NCI-H2171 (cell line): Measurements from ENCODE around the gene SEC61A2.
"Not testable (repeated sequence)": the region's sequence is repeated elsewhere in the genome, so short reads cannot be mapped to it uniquely, and the experiment has no call there.

Source experiments
- DNase-seq: peaks from one replicate; lab custom pipeline; 2025; lab: John Stamatoyannopoulos, UW

The SEC61A2 gene

GRCh38 chr10:12160664-12161063 lies 31.2 kb downstream of the SEC61A2 start:
- DNase-seq = no peak

GRCh38 chr10:12162927-12163326 lies 33.5 kb downstream of the SEC61A2 start:
- no peak for DNase-seq

- DNase-seq = no peak
Observed at GRCh38 chr10:12164085-12164484, 34.6 kb downstream of the SEC61A2 start.

GRCh38 chr10:12165036-12165435 lies 35.6 kb downstream of the SEC61A2 start:
- DNase-seq = no peak

GRCh38 chr10:12165999-12166775 lies 36.7 kb downstream of the SEC61A2 start:
- DNase-seq = no peak

- DNase-seq = not testable (repeated sequence)
Observed at GRCh38 chr10:12171512-12171911, 42.0 kb downstream of the SEC61A2 start.

- DNase-seq = no peak
Observed at GRCh38 chr10:12177642-12178041, 48.2 kb downstream of the SEC61A2 start.

- DNase-seq = no peak
Observed at GRCh38 chr10:12179606-12180170, 50.2 kb downstream of the SEC61A2 start.

- DNase-seq = no peak
Observed at GRCh38 chr10:12180221-12180974, 50.9 kb downstream of the SEC61A2 start.

GRCh38 chr10:12181065-12181775 lies 51.7 kb downstream of the SEC61A2 start:
- no peak for DNase-seq

GRCh38 chr10:12184165-12184564 lies 54.7 kb downstream of the SEC61A2 start:
- DNase-seq = no peak

GRCh38 chr10:12186323-12186722 lies 56.8 kb downstream of the SEC61A2 start:
- DNase-seq = no peak

GRCh38 chr10:12187321-12187905 lies 57.9 kb downstream of the SEC61A2 start:
- no peak for DNase-seq

- DNase-seq = no peak
Observed at GRCh38 chr10:12188656-12189055, 59.2 kb downstream of the SEC61A2 start.

- DNase-seq = no peak
Observed at GRCh38 chr10:12189426-12189825, 59.9 kb downstream of the SEC61A2 start.

GRCh38 chr10:12191715-12192114 lies 62.2 kb downstream of the SEC61A2 start:
- DNase-seq = no peak

- no peak for DNase-seq
Observed at GRCh38 chr10:12193193-12193592, 63.7 kb downstream of the SEC61A2 start.

- no peak for DNase-seq
Observed at GRCh38 chr10:12194752-12195271, 65.3 kb downstream of the SEC61A2 start.

- no peak for DNase-seq
Observed at GRCh38 chr10:12195281-12195602, 65.8 kb downstream of the SEC61A2 start.

GRCh38 chr10:12195603-12196506 lies 66.4 kb downstream of the SEC61A2 start, which contains the start of the genes CDC123 and NUDT5:
CDC123 (plus strand) TSS chr10:12196188; CDS start chr10:12196246, 58 bp downstream.
NUDT5 (minus strand) TSS chr10:12195891; CDS start chr10:12186291, 9,600 bp downstream.
- DNase-seq = peak; percentile 72
